Measurements from ENCODE around the gene PDZD2. TPM values are rescaled to one million over a fixed set of nuclear protein-coding genes. Genes with fewer than 3 reads are reported as not detected.

The PDZD2 gene
- total RNA-seq, 1 donor from 2014 or later, result 59.4 TPM

DNA sequence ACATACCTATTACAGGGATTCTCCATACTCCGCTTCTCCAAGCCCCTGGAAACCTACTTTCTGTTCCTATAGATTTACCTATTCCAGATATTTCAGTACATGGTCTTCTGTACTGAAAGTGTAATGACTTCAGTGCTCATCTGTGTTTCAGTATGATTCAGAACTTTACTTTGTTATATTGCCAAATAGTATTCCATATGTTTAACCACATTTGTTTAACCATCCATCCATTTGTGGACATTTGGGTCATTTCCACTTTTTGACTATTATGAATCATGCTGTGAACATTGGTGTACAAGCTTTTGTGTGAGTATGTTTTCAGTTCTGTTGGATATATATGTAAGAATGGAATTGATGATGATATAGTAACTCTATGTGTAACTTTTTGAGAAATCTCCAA lies 188.9 kb downstream of the PDZD2 start:
- intact Hi-C loops (cut with DNase I), result loop anchor here (5.0 kb wide), 1 partner anchor 264 kb away; no protein-coding TSS in a partner anchor
- no peak for ATAC-seq
- DNase-seq (ENCODE audit: missing footprints), result no peak

DNA sequence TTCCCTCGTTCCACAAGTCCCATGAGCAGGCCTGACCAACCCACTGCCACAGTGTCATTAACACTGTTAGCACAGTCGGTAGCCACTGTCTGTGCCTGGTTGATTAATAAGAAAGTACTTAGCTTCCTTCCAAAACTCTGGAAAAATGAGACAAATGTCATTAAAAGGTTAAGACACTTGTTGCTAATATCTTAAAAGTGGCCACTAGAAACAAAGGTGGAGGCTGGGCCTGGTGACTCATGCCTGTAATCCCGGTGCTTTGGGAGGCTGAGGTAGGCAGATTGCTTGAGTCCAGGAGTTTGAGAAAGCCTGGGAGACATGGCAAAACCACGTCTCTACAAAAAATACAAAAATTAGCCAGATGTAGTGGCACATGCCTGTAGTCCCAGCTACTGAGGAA lies 194.0 kb downstream of the PDZD2 start:
- DNase-seq (ENCODE audit: missing footprints), result no peak
- ATAC-seq, result no peak
- intact Hi-C loops (cut with DNase I), result no loop called here

DNA sequence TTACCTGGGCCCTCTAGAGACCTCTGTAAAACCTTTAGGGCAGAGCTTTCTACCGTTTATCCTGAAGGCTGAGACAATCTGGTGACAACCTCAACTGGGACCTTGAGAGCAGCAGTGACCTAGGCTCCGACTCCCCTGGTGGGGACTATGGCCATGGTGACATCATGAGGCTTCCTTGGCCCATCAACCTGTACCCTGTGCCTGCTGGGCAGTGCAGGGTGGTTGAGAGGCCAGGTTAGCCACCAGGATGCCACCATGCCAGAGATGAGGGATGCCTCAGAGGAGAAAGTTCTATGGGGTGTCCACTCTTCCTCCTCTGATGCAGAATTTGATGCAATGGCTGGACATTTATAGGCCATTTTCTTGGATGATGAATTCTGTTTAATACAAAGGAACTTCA lies 194.8 kb downstream of the PDZD2 start:
- ATAC-seq (no peak), DNase-seq (ENCODE audit: missing footprints) (no peak)
- intact Hi-C loops (cut with DNase I), result no loop called here

DNA sequence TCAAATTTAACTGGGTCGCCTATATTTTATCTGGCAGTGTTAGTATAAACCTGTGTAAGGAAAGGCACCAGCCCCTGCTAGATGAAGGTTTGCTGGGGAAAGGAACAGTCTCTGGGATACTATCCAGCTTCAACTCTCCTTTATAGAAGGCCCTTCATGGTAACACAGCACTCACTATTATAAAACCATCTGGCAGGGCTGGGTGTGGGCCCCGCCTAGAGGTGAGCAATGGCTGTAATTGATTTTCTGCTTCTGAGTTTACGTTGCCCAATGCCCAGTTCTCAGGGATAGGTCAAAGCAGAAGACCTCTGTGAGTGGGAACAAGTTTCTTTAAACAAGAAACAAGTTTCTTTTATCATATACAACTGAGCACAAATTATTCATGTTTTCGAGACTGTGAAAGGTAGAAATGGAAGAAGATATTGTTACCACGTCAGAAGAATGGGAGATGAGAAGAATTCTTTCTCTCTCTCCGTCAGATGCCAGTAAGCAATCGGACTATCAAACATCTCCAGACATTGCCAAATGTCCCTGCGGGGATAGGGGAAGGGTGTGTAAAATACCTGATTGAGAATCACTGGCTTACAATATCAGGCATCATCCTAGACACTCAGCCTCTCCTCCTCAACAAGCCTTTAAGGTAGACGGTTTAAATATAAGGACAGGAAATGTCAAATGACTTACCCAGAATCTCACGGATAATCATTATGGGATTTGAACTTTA lies 205.9 kb downstream of the PDZD2 start:
- intact Hi-C loops (cut with DNase I), result no loop called here
- ATAC-seq (peak; percentile 58), DNase-seq (ENCODE audit: missing footprints) (no peak)

DNA sequence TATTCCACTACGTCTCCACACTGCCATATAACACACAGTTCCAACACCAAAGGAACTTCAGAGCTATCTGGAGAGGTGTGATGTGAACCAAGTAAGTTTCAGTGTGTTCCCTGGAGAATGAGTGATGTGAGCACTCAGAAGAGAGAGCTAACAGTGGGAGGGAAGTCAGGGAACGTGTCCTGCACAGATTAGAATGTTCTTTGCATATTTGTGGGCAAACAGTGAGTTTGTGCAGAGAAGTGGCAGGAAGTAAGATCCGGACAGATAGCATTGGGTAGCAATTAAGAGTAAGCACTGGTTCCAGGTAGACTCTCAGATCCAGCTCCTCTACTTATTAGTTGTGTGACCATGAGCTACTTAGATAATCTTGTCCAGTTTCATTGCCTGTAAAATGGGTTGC lies 206.4 kb downstream of the PDZD2 start:
- DNase-seq (ENCODE audit: missing footprints), result no peak
- intact Hi-C loops (cut with DNase I), result no loop called here
- ATAC-seq, result no peak

DNA sequence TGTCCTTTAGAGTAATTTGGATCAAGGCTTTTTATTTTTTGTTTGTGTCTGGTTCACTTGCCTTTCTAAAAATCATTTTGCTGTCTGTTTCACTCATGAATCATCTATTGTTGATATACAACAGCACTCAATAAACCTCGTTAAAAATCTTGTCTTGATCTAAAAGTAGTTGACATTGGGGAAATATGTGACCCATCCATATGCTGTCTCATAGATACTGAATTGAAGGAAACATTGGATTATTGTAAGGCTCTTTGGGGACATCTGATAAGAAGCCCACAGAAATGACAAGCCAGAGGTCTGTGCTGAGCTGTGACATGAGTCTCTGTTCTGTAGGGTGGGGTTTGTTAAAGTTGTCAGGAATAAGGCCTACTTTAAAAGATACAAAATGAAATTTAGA lies 208.0 kb downstream of the PDZD2 start:
- ATAC-seq (peak; percentile 8), DNase-seq (ENCODE audit: missing footprints) (no peak)
- intact Hi-C loops (cut with DNase I), result no loop called here

DNA sequence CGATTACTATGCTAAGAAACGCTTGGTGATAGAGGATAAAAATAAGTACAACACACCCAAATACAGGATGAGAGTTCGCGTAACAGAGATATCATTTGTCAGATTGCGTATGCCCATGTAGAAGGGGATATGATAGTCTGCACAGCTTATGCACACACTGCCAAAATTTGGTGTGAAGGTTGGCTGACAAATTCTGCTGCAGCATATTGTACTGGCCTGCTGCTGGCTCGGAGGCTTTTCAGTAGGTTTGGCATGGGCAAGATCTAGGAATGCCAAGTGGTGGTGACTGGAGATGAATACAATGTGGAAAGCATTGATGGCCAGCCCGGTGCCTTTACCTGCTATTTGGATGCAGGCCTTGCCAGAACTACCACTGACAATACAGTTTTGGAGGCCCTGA lies 208.4 kb downstream of the PDZD2 start:
- no peak for DNase-seq (ENCODE audit: missing footprints)
- intact Hi-C loops (cut with DNase I), result no loop called here
- ATAC-seq, result peak; percentile 89

DNA sequence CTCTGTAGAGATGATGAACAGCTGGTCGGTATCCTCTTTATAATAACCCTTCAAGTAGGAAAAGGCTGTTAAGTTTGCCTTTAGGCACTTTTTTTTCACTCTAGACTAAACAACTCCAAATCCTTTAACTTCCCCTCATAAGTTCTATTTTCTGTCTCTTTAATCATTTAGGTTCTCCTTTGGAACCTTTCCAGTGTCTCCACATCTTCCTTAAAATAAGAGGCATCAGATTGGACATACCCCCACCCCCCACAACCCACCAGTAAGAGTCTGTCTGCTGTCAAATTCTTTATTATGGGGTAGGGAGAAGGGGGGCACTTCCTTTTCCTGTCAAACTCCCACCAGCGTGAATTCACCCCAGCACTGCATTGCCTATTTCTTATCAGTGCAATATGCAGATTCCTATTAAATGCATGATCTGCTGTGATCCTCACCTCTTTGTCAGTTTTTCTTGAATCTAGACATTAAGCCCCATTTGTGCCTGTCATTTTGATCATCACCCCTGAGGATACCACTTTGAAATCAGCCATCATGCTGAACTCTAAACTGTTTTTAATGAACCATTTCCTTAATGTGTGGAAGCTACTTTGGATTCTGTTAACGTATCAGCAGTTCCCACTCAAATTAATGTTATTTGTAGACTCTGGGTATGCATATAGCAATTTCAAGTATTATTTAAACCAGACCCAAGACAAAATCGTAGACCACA lies 212.2 kb downstream of the PDZD2 start:
- DNase-seq (ENCODE audit: missing footprints) (no peak), ATAC-seq (no peak)
- intact Hi-C loops (cut with DNase I), result loop anchor here (10.0 kb wide), 1 partner anchor 184 kb away; no protein-coding TSS in a partner anchor

DNA sequence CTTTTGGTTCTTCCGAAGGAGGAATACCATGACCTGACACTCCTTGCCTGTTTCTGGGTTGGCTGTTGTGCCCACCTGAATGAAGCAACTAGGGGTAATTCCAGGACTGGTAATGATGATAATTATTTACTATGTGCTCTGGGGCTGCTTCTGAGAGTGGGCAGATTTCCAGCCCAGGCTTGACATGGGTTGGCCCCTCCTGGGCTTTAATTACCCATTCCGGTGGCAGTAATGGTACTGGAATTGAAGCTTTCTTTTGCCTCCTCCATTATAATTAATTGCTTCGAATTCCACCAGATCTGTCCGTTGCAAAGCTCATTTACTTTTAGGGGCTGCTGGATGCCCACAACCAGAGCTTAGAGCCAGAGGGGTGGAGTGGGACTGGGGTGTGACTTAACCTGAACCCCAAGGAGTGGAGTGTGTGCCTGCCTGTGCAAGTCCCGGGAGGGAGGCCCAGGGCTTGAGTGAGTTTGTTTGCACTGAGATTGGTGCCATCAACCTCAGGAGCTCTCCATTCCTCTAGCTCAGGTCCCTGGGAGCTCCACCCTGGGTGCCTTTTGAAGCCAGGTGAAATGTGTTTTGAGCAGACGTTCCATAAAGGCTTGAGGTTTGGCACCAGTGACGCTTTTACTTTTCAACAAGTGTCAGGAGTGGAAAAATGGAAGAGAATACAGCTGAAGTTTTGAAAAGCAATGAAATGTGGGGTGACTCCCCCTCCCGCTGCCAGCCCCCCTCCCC lies 214.6 kb downstream of the PDZD2 start:
- intact Hi-C loops (cut with DNase I), result loop anchor here (10.0 kb wide), 1 partner anchor 181 kb away; no protein-coding TSS in a partner anchor
- DNase-seq (ENCODE audit: missing footprints) (no peak), ATAC-seq (no peak)

DNA sequence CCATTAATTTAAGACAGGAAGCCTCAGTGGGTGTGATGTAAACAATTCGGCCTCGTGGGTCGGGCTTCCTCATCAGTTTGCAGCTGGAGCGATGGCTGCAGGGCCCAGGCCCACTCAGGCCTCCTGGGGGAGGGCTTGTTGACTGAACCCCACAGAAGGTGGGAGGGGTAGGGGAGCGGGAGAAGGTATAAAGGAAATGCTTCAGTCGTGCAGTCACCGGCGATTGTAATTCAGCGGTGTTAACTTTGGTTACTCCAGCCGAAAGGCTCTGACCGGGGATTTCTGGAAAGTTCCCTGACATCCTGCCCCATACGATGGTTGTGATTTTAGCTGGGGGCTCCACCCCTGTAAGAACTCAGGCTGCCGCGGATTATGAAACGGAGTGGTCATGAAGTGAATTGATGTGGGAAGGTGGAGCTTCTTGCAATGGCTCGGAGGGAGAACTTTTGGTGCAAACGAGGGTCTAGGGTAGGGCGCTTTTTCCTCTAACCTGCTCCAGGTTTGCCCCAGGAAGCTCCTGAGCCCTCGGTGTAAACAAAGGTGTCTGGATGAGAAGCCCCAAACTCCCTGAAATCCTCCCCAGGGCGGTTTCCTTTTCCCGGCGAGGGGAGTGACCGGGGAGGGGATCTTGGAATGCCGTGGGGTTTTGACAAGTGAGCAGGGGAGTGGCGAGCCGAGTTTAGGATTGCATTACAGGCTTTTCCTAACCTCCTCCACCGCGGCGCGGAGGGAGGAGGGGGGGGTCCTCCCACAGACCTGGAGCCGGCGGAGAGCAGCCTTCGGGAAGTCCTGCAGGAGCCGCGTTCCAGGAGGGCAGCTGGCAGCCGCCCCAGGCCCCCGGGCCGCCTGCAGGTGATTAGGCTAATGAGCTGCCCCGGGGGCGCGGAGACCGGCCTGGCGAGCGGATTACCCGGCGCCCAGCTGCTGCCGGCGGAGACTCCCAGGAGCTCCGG lies 215.5 kb downstream of the PDZD2 start:
- DNase-seq (ENCODE audit: missing footprints) (peak; percentile 76), ATAC-seq (peak; percentile 58)
- intact Hi-C loops (cut with DNase I), result loop anchor here (10.0 kb wide), 1 partner anchor 180 kb away; no protein-coding TSS in a partner anchor

DNA sequence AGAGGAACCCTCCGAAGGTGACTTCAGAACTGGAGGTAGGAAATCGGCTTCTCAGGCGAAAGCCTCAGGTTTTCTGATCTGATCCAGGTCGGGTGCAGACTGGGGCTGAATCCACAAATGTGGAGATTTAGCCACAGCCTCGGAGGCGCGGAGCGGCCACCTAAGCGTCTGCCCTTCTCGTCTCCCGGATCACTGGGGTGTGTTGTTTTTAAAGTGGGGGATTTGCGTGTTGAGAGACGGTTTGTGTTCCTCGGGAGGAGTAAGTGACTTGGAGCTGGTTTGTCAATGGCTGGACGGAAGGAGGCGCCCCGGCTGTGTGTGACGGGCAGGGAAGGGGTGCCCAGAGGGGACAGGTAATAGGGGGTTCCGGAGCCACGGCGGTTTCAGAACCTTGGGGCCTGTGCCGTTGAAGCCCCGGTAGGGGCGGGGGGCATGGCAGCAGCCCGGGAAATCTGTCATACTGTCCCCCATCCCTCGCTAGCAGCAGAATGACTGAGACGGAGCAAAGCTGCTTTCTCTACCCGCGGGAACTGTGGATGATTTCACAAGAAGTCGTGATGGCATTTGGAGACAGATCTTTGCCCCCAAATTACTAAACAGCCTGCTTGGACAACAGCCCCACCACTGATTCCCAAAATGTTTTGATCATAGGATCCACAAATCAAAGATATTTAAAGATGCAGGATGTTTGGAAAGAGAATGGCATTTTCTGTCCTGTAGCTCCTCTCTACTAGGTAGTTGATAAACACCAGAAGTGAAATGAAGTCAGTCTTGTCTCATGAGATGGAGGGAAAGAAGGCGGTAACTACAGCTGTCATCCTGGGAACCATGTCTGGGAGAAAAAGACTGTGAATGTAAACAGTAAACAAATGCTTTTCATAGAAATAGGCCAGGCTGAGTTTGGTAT lies 216.5 kb downstream of the PDZD2 start:
- DNase-seq (ENCODE audit: missing footprints) (no peak), ATAC-seq (peak; percentile 58)
- intact Hi-C loops (cut with DNase I), result loop anchor here (10.0 kb wide), 1 partner anchor 179 kb away; no protein-coding TSS in a partner anchor

DNA sequence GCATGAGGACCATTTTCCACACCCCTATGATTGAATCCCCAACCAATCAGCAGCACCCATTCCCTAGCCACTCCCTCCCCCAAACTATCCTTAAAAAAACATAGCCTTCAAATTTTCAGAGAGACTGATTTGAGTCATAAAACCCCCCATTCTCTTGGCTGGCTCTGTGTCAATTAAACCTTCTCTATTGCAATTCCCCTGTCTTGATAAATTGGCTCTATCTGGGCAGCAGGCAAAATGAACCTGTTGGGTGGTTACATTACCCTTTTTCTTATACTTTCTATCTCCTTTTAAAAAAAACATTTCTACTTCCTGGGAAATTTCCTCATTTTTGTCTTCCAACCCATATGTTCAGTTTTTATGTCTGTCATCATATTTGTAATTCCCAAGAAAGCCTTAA lies 220.2 kb downstream of the PDZD2 start:
- intact Hi-C loops (cut with DNase I), result loop anchor here (10.0 kb wide), 1 partner anchor 176 kb away; no protein-coding TSS in a partner anchor
- no peak for DNase-seq (ENCODE audit: missing footprints)
- ATAC-seq, result no peak

DNA sequence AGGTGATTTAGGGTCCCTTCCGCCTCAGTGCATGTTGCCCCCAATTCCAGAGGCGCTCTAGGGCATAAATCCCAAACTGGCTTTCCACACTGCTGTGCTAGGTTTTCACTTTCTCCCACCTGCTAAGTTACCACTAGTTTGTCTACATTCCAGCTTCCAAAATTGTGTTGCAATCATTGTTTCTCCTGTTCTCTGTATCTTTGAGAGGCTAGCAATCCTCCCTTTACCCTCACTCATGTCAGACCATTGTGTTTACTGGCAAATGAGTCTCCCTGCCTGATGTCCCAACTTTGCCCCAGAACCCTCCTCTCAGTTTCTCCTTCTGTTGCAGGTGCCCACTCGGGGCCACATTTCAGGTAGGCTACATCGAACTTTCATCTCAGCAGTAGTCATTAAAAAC lies 221.3 kb downstream of the PDZD2 start:
- DNase-seq (ENCODE audit: missing footprints) (no peak), ATAC-seq (no peak)
- intact Hi-C loops (cut with DNase I), result no loop called here

DNA sequence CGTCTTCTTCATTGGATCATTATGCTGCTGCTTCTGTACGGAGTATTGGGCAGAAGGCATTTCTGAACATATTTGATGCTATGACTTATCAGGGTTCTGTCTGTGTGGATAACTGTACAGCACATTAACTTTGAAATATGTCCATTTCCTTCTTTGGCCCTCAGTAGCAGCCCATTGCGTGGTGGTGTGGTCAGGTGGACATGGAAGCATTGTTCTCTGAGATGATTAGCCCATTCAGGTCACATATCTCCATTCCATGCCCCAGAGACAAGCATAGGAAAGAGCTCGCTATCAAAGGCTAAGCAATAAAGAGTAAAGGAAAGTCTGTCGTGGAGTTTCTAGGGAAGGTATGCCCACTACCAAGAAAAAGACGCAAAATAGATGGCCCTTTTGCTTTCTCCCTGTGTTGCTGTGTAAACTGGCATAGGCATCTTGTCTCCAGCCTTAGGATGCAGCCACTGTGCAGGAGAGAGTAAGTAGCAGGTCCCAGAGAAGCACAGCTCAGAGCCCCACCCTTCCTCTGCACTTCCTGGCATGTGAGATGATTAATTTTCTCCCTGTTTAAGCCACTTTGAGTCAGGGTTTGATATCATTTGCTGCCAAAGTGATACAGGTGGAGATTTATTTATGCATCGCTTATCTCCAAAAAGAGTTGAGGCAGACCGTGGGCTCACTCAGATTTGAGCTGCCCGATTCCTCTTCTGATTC lies 221.9 kb downstream of the PDZD2 start:
- DNase-seq (ENCODE audit: missing footprints) (no peak), ATAC-seq (no peak)
- intact Hi-C loops (cut with DNase I), result no loop called here

DNA sequence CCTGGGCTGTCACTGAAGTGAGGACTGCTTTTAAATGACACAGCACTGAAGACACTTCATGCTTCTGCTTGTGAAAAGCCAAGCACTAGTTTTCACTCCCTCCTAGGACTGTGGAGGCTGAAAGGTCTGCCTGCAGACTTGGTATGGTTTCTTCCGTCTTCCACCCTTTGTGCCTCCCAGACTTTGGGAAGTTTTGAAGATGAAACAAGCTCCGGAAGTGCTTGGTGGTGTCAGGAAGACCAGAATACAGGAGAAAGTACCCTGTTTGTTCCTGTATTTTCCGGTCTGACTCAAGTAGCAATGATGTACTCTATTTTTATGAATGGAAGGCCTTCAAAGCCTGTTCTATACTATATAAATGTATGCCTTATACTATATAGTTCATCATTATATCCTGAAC lies 222.7 kb downstream of the PDZD2 start:
- no peak for DNase-seq (ENCODE audit: missing footprints)
- intact Hi-C loops (cut with DNase I), result no loop called here
- no peak for ATAC-seq

DNA sequence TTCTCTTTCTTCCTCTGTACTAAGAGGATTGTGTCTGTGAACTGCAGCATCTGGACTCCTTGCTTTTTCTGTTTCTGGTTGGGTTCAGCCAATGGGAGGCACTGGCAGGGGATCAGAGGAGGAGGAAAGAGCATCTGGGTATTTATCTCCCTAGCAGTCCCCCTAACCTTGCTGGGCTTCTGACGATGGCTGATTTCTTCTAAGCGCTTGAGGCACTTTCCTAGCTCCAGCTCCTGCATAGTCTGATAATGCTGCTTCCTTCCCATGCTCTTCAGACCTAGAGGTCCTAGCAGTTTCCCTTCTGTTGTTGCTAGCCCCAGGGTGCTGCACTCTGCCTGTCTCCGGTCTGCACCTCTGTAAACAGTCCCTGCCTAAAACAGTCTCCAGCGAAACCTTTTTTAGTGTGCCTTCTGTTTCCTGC lies 225.1 kb downstream of the PDZD2 start:
- intact Hi-C loops (cut with DNase I), result no loop called here
- ATAC-seq (no peak), DNase-seq (ENCODE audit: missing footprints) (no peak)

DNA sequence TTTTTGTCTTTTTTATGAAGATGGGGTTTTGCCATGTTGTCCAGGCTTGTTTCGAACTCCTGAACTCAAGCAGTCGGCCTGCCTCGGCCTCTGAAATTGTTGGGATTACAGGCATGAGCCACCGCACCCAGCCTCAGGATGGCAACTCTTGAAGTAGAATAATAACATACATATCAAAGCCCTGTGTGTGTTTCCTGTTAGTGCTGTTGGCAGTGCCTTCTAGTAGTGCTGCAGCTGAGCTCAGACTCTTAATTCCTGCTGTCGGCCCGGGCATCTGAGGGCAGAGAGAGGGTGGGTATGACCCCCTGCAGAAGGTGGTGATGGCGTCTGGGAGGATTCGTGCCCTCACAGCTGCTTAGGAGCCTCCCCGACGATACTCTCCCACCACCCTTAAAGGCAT lies 227.2 kb downstream of the PDZD2 start:
- ATAC-seq, result no peak
- no peak for DNase-seq (ENCODE audit: missing footprints)
- intact Hi-C loops (cut with DNase I), result no loop called here
